Fibroblast of pulmonary artery (primary cell): Measurements from ENCODE around the gene FLYWCH1.

Experiments
- DNase-seq: peaks from one replicate; pipeline ENCODE4 v3.0.0-alpha.2; 2010; ENCODE audit warnings: low read depth
- H3K4me3 ChIP-seq: replicated peaks from 2 replicates; pipeline ENCODE4 v1.5.1; 2011; ENCODE audit warnings: low read depth, mild to moderate bottlenecking, control low read depth, low read length, moderate library complexity
- TF ChIP-seq, protein P1 (sequence below): IDR thresholded peaks from 2 replicates; pipeline ENCODE4 v1.5.1; 2011; ENCODE audit warnings: mild to moderate bottlenecking, control low read depth, low read length, inconsistent platforms; ENCODE audit errors: missing control alignments

Gene FLYWCH1

DNA sequence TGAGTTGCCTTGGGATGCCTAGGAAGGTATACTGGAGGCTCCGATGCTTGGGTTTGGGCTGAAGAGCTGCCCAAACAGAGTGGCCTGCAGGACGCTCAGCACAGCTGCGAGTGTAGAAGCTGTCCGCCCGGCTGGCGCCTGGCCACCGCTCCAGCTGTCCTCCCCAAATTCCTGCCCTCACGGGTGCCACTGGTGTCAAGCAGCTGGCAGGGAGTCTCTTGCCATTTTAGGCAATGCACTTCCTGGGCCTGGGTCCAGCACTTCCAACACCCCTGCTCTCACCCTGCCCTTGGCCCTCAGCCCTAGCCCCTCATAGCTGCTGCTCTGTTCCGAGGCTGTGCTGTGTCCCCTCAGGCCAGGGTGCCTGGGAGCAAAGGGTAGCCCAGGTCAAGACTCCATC is 73.7 kb downstream of the FLYWCH1 start:
- no peak for DNase-seq
- TF ChIP-seq, protein P1, sequence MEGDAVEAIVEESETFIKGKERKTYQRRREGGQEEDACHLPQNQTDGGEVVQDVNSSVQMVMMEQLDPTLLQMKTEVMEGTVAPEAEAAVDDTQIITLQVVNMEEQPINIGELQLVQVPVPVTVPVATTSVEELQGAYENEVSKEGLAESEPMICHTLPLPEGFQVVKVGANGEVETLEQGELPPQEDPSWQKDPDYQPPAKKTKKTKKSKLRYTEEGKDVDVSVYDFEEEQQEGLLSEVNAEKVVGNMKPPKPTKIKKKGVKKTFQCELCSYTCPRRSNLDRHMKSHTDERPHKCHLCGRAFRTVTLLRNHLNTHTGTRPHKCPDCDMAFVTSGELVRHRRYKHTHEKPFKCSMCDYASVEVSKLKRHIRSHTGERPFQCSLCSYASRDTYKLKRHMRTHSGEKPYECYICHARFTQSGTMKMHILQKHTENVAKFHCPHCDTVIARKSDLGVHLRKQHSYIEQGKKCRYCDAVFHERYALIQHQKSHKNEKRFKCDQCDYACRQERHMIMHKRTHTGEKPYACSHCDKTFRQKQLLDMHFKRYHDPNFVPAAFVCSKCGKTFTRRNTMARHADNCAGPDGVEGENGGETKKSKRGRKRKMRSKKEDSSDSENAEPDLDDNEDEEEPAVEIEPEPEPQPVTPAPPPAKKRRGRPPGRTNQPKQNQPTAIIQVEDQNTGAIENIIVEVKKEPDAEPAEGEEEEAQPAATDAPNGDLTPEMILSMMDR: no peak
- no peak overlapping the region for H3K4me3 ChIP-seq

DNA sequence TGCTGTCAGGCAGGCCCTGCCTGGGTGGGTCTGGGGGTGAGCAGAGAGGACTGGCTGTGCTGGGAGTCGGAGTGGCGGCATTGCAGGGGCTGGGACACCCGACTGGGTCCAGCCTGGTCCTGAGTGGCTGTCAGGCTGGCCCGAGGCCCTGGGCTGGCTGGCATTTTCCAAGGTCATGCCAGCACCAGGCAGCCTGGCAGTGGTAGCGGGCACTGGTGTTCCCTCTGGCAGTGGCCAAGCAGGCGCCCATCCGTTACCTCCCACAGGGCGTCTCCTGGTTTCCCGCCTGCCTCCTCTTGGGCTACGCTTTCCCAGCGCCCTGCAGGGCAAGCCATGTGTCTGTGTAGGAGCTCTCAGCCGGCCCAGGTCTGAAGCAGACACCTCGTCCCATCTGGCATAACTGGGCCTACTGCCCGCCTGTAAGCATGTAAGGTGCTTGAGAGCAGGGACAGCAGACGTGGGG is 74.2 kb downstream of the FLYWCH1 start:
- no peak for DNase-seq
- no peak overlapping the region for H3K4me3 ChIP-seq
- TF ChIP-seq, protein P1: no peak

DNA sequence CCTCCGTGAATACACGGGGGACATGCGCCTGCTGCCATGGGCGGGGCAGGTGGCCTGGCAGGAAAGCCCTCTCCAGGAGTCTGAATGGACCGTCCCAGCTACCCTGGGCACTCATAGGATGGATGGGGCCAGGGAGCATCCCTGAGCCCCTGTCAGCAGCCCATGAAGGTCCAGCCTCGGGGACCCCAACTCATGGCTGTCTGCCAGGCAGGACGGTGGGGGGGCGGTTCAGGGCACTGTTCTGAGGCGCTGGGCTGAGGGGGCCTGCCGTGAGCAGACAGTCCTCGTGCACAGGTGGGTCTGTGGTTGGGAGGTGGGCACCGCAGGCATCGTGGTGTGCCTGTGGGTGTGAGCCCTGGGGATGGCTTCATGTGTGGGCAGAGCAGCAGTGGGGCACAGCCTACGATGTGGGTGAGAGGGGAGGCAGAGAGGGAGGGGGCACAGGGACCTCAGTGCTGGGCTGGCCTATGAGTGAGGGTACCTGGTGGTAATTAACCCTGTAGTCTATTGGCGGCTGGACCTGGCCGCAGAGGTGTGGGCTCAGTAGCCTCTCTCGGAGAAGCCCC is 75.0 kb downstream of the FLYWCH1 start:
- no peak overlapping the region for H3K4me3 ChIP-seq

DNA sequence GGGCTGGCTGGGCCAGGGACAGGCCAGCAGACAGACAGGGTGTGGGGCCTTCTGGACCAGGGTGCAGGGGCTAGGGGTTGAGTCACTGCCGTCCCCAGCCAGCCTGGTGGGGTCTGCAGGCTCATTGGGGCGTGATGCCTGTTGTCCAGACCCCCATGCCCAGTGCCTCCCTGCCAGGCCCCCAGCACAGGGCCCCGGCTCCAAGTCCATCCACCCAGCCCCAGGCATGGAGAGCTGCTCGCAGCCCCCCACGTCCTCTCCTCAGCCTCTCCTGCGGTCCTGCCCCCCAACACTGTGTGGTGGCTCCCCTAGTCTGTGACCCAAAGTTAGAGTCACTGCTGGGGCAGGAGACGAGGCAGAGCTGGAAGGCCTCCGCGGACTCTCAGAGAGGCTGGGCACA is 75.6 kb downstream of the FLYWCH1 start:
- TF ChIP-seq, protein P1: no peak
- no peak overlapping the region for H3K4me3 ChIP-seq
- no peak for DNase-seq

More for the DNA sequence above, 75.0 kb downstream of the FLYWCH1 start:
- DNase-seq: no peak
- TF ChIP-seq, protein P1: no peak

DNA sequence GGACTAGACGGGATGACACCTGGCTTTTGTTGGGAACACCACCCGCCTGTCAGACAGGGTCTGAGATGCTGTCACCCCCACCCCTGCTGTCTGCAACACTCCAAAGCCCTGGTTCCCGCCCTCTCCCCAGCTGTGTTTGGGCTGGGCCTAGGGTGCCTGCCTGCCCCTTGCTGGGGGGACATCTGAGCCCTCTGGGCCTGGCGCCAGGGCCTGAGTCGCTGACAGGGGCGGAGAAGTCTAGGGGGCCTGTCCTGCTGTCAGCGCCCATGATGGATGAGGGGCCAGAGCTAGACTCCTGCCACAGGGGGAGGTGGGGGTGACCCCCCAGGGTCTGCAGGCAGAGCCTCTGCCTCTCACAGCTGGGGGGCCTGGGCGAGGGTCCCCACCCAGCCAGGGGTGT is 76.1 kb downstream of the FLYWCH1 start:
- TF ChIP-seq, protein P1: no peak
- H3K4me3 ChIP-seq: no peak overlapping the region
- DNase-seq: no peak

DNA sequence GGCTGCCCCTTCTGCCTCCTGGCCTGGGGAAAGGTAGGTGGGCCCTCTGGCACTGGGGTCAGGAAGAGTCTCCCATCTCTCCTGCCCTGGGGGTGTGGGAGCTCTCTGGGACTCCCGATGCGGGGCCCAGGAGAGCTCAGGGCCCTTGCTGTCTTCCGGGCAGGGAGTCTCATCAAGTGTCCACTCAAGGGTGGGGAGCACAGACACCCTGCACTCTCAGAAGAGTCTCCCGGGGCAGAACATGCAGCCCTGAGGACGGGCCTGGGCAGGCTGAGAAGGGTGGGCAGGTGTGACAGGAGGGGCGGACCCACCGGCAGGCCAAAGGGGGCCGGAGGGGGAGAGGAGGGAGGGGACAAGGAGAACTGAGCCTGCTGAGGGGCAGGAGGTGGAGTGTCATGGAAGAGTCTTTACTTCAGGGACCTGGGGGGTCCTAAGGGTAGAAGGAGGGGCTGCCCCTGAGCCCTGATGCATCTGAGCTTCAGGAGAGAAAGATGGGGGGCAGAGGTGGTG is 76.9 kb downstream of the FLYWCH1 start:
- H3K4me3 ChIP-seq: no peak overlapping the region
- no peak for DNase-seq
- TF ChIP-seq, protein P1: no peak

DNA sequence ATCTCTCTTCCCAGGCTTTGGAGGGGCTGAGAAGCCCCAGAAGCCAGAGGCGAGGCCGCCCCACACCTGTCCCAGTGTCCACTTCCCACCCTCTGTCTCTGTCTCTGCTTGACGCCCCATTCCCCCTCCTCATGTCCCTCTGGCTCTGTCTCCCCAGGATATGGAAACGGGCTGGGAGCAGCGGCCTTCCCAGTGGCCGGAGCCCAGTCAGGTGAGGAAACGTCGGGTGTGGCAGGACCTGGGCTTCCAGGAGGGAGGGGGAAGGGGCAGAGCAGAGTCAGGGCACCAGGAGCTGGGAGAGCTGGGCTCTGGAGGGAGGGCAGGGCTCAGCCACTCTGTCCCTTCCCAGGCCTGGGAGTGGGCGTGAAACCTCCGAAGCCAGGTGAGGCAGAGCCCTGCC is 79.2 kb downstream of the FLYWCH1 start:
- DNase-seq: no peak
- TF ChIP-seq, protein P1: no peak
- no peak overlapping the region for H3K4me3 ChIP-seq
